ENCODE measurements around the gene PRDM15. TPM values are rescaled to one million over a fixed set of nuclear protein-coding genes. Genes with fewer than 3 reads are reported as not detected.

PRDM15 gene
- total RNA-seq, 5 donors from 2014 or later (not counting 1 experiment from before 2014, with no cell fraction given) = 17.8 to 22.0 (median 20.7) TPM

DNA sequence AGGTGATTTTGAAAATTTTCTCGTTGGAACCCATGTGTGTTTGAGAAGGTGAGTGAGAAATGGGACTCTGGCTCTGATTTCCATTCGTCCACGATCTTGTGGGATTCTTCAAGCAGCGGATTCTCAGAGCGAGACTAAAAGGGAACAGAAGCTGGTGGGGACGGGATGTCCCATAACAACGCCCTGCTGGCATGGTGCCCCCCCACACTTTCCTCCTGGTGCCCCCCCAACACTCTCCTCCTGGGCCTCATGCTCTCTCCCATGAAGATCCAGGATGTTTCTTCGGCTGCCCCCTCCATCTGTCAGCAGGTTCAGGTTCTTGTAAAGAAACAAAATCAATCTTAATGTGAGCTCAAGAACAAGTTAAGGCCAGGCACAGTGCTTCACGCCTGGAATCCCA lies 29.1 kb downstream of the PRDM15 start:
- ChIA-PET CTCF (no interaction called here), POLR2A (no interaction called here)
- Mint-ChIP-seq H3K27ac (no peak overlapping the region), H3K27me3 (no peaks in the 10 kb centered on the region), H3K4me3 (no peak overlapping the region), H3K36me3 (peaks cover 29% of the 10 kb centered on the region), H3K9me3 (no peaks in the 10 kb centered on the region), H3K4me1 (no peaks in the 10 kb centered on the region)
- no peaks in the 10 kb centered on the region for H3K9me3 ChIP-seq
- no peak overlapping the region for H3K4me3 ChIP-seq (ENCODE audit: control insufficient read depth in 1 of 2, extremely low read depth in 1 of 2, low read length in 1 of 2)
- H3K27me3 ChIP-seq (replicated peaks in 1 of 2; ENCODE audit: control insufficient read depth in 2 of 2, extremely low read depth in 1 of 2, insufficient read depth in 2 of 2, low read length in 1 of 2) = no peaks in the 10 kb centered on the region
- WGBS (ENCODE audit: insufficient coverage) = 100% methylated on average over 3 of the region's 9 CpGs
- DNase-seq (no peak), ATAC-seq (replicated peaks in 1 of 4) (no peak)
- H3K36me3 ChIP-seq (ENCODE audit: control insufficient read depth in 2 of 2, extremely low read depth in 1 of 2, insufficient read depth in 1 of 2, low read length in 1 of 2) = peaks cover 23 to 43% of the 10 kb centered on the region in 2 donors
- no peaks in the 10 kb centered on the region for H3K4me1 ChIP-seq (ENCODE audit: control insufficient read depth in 1 of 2, extremely low read depth in 1 of 2, insufficient read depth in 2 of 2, low read length in 2 of 2)
- no peak overlapping the region for H3K27ac ChIP-seq (ENCODE audit: low read length)

DNA sequence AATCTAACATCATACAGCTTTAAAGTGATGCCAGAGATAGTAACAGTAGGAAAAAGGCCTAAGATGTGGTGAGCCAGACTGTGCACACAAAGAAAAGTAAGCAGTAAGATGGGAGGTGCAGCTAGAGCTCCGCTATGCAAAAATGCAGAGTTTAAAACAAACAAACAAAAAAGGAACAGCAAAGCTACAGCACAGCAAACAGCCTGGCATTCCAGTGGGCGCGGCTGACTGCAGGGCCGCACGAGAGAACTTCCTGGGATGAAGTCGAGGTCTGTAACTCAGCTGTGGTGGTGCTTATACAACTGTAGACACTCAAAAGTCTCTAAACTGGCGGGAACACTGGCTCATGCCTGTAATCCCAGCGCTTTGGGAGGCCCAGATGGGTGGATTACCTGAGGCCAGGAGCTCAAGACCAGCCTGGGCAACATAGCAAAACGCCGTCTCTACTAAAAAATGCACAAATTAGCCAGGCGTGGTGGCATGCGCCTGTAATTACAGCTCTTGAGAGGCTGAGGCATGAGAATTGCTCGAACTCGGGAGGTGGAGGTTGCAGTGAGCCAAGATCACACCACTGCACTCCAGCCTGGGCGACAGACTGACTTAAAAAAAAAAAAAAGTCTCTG lies 30.1 kb downstream of the PRDM15 start:
- H3K9me3 Mint-ChIP-seq = no peaks in the 10 kb centered on the region
- H3K4me1 ChIP-seq (ENCODE audit: control insufficient read depth in 1 of 2, extremely low read depth in 1 of 2, insufficient read depth in 2 of 2, low read length in 2 of 2) = no peaks in the 10 kb centered on the region
- no peaks in the 10 kb centered on the region for H3K27me3 ChIP-seq (replicated peaks in 1 of 2; ENCODE audit: control insufficient read depth in 2 of 2, extremely low read depth in 1 of 2, insufficient read depth in 2 of 2, low read length in 1 of 2)
- H3K4me3 ChIP-seq (ENCODE audit: control insufficient read depth in 1 of 2, extremely low read depth in 1 of 2, low read length in 1 of 2) = no peak overlapping the region
- no peaks in the 10 kb centered on the region for H3K27me3 Mint-ChIP-seq
- peaks cover 21% of the 10 kb centered on the region for H3K36me3 Mint-ChIP-seq
- DNase-seq (no peak), ATAC-seq (replicated peaks in 1 of 4) (no peak)
- WGBS (ENCODE audit: insufficient coverage) = 82% methylated on average over 13 of the region's 15 CpGs
- no peaks in the 10 kb centered on the region for H3K4me1 Mint-ChIP-seq
- peaks cover 15 to 33% of the 10 kb centered on the region in 2 donors for H3K36me3 ChIP-seq (ENCODE audit: control insufficient read depth in 2 of 2, extremely low read depth in 1 of 2, insufficient read depth in 1 of 2, low read length in 1 of 2)
- no peaks in the 10 kb centered on the region for H3K9me3 ChIP-seq
- ChIA-PET CTCF (no interaction called here), POLR2A (no interaction called here)
- no peak overlapping the region for H3K27ac ChIP-seq (ENCODE audit: low read length)
- H3K4me3 Mint-ChIP-seq = no peak overlapping the region
- no peak overlapping the region for H3K27ac Mint-ChIP-seq

DNA sequence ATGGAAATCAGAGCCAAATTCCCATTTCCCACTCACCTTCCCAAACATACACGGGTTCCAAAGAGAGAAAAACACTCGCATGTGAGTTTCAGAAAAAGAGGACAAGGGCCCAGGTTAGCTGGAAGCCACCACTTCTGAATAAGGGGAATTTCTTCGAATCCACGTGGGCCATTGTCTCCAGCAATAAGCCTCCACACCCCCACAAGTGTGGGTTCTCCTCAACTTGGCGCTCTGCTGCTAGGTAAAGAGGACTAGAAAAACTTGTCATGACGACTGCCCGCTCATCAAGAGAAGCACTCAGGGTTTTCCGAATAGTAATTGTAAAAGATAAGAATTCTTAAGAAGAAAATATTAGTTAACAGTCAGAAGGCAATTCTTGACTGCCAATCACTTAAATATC lies 30.6 kb downstream of the PRDM15 start:
- ATAC-seq (replicated peaks in 1 of 4) (no peak), DNase-seq (no peak)
- Histone ChIP-seq H3K27ac (ENCODE audit: low read length) (no peak overlapping the region), H3K4me3 (ENCODE audit: control insufficient read depth in 1 of 2, extremely low read depth in 1 of 2, low read length in 1 of 2) (no peak overlapping the region), H3K9me3 (no peaks in the 10 kb centered on the region), H3K36me3 (ENCODE audit: control insufficient read depth in 2 of 2, extremely low read depth in 1 of 2, insufficient read depth in 1 of 2, low read length in 1 of 2) (peaks cover 9 to 29% of the 10 kb centered on the region in 2 donors), H3K27me3 (replicated peaks in 1 of 2; ENCODE audit: control insufficient read depth in 2 of 2, extremely low read depth in 1 of 2, insufficient read depth in 2 of 2, low read length in 1 of 2) (no peaks in the 10 kb centered on the region), H3K4me1 (ENCODE audit: control insufficient read depth in 1 of 2, extremely low read depth in 1 of 2, insufficient read depth in 2 of 2, low read length in 2 of 2) (no peaks in the 10 kb centered on the region)
- no CpG with 5 or more reads among the region's 8 CpGs for WGBS (ENCODE audit: insufficient coverage)
- Mint-ChIP-seq H3K4me1 (no peaks in the 10 kb centered on the region), H3K27ac (no peak overlapping the region), H3K36me3 (peaks cover 21% of the 10 kb centered on the region), H3K9me3 (no peaks in the 10 kb centered on the region), H3K27me3 (no peaks in the 10 kb centered on the region), H3K4me3 (no peak overlapping the region)
- CTCF ChIA-PET = no interaction called here
- POLR2A ChIA-PET = no interaction called here

DNA sequence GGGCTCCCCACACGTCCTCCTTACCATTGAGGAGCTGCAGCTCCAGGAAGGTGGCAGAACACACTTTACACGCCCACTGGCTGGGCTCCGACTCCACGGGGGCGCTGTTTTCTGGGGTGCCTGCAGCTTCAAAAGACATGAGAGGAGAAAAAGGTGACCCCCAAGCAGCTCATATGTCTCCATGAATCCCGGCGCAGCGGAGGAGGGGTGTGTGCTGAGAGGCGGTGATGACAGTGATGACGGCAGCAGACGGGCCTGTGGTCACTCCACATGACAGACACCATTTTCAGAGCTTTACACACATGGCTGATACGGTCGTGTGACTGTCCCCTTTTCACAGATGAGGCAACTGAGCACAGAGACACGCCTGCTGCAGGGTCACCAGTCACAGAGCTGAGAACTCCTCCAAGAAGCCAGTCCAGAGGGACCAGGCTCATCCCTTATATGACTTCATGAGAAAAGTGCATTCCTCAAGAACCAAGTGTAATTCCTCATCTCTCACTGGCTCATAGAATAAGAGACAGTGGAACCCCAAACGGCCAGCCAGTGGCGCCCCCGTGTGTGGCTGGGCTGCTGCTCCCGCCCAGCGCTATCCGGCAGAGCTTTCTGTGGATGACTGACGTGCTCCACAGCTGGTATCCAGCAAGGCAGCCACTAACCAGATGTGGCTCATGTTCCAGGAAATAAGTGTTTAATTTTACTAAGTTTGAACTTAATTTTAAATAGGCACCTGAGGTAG lies 31.9 kb downstream of the PRDM15 start:
- POLR2A ChIA-PET = interaction anchor here in 1 of 2 donors (0.7 kb wide), 1 partner anchor 43 kb away, joined by 3 read pairs; no protein-coding TSS in a partner anchor
- Mint-ChIP-seq H3K4me3 (no peak overlapping the region), H3K27me3 (no peaks in the 10 kb centered on the region), H3K36me3 (peaks cover 21% of the 10 kb centered on the region), H3K27ac (no peak overlapping the region), H3K4me1 (no peaks in the 10 kb centered on the region), H3K9me3 (no peaks in the 10 kb centered on the region)
- CTCF ChIA-PET = no interaction called here
- Histone ChIP-seq H3K36me3 (ENCODE audit: control insufficient read depth in 2 of 2, extremely low read depth in 1 of 2, insufficient read depth in 1 of 2, low read length in 1 of 2) (peaks cover 7 to 20% of the 10 kb centered on the region in 2 donors), H3K4me1 (ENCODE audit: control insufficient read depth in 1 of 2, extremely low read depth in 1 of 2, insufficient read depth in 2 of 2, low read length in 2 of 2) (no peaks in the 10 kb centered on the region), H3K27me3 (replicated peaks in 1 of 2; ENCODE audit: control insufficient read depth in 2 of 2, extremely low read depth in 1 of 2, insufficient read depth in 2 of 2, low read length in 1 of 2) (no peaks in the 10 kb centered on the region), H3K9me3 (no peaks in the 10 kb centered on the region), H3K27ac (ENCODE audit: low read length) (no peak overlapping the region), H3K4me3 (ENCODE audit: control insufficient read depth in 1 of 2, extremely low read depth in 1 of 2, low read length in 1 of 2) (no peak overlapping the region)
- ATAC-seq (replicated peaks in 1 of 4) (no peak), DNase-seq (no peak)
- 88% methylated on average over 9 of the region's 21 CpGs for WGBS (ENCODE audit: insufficient coverage)

DNA sequence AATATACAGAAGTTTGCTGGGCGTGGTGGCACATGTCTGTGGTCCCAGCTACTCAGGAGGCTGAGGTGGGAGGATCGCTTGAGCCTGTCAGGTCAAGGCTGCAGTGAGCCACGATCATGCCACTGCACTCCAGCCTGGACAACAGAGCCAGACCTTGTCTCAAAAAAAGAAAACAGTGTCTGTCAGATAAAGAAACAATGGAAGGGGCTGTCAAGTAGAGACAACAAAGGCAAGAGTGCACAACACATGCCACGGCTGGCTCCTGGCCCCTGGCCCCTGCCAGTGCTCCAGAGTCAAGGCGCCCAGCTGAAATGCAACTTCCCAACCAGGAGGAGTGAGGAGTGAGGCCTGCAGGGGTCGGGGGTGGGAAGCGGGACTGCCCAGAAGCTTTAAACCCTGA lies 32.6 kb downstream of the PRDM15 start:
- Histone ChIP-seq H3K9me3 (no peaks in the 10 kb centered on the region), H3K4me1 (ENCODE audit: control insufficient read depth in 1 of 2, extremely low read depth in 1 of 2, insufficient read depth in 2 of 2, low read length in 2 of 2) (no peaks in the 10 kb centered on the region), H3K4me3 (ENCODE audit: control insufficient read depth in 1 of 2, extremely low read depth in 1 of 2, low read length in 1 of 2) (no peak overlapping the region), H3K36me3 (ENCODE audit: control insufficient read depth in 2 of 2, extremely low read depth in 1 of 2, insufficient read depth in 1 of 2, low read length in 1 of 2) (peaks cover 7 to 17% of the 10 kb centered on the region in 2 donors), H3K27me3 (replicated peaks in 1 of 2; ENCODE audit: control insufficient read depth in 2 of 2, extremely low read depth in 1 of 2, insufficient read depth in 2 of 2, low read length in 1 of 2) (no peaks in the 10 kb centered on the region), H3K27ac (ENCODE audit: low read length) (no peak overlapping the region)
- WGBS (ENCODE audit: insufficient coverage) = 99% methylated on average over 7 of the region's 7 CpGs
- Mint-ChIP-seq H3K36me3 (peaks cover 28% of the 10 kb centered on the region), H3K9me3 (peaks cover 0 to 1% (median 0%) of the 10 kb centered on the region in 3 donors), H3K4me3 (no peak overlapping the region), H3K27me3 (no peaks in the 10 kb centered on the region), H3K4me1 (no peaks in the 10 kb centered on the region), H3K27ac (no peak overlapping the region)
- no peak for ATAC-seq (replicated peaks in 1 of 4)
- ChIA-PET POLR2A (interaction anchor here in 1 of 2 donors (0.7 kb wide), 1 partner anchor 44 kb away, joined by 3 read pairs; no protein-coding TSS in a partner anchor), CTCF (no interaction called here)
- no peak for DNase-seq

DNA sequence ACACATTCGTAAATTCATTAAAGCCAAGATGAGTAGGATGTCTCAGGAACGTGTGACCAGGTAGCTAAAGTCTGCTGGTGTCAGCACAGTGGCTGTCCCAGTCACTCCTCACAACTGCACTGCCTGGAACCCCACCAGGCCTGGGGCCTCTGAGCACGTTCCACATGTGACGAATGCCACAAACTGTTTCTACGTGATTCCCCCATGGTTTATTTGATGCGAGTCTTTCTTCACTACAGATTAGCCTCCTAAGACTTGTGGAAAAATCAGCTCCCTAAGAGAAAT lies 33.2 kb downstream of the PRDM15 start:
- Mint-ChIP-seq H3K27ac (no peak overlapping the region), H3K36me3 (peaks cover 34% of the 10 kb centered on the region)

More for the DNA sequence above, 33.2 kb downstream of the PRDM15 start:
- ChIA-PET POLR2A (no interaction called here), CTCF (no interaction called here)
- Histone ChIP-seq H3K4me3 (ENCODE audit: control insufficient read depth in 1 of 2, extremely low read depth in 1 of 2, low read length in 1 of 2) (no peak overlapping the region), H3K4me1 (ENCODE audit: control insufficient read depth in 1 of 2, extremely low read depth in 1 of 2, insufficient read depth in 2 of 2, low read length in 2 of 2) (no peaks in the 10 kb centered on the region), H3K36me3 (ENCODE audit: control insufficient read depth in 2 of 2, extremely low read depth in 1 of 2, insufficient read depth in 1 of 2, low read length in 1 of 2) (peaks cover 7 to 17% of the 10 kb centered on the region in 2 donors), H3K27me3 (replicated peaks in 1 of 2; ENCODE audit: control insufficient read depth in 2 of 2, extremely low read depth in 1 of 2, insufficient read depth in 2 of 2, low read length in 1 of 2) (no peaks in the 10 kb centered on the region), H3K27ac (ENCODE audit: low read length) (no peak overlapping the region), H3K9me3 (peaks cover 3% of the 10 kb centered on the region)
- Mint-ChIP-seq H3K4me3 (no peak overlapping the region), H3K27me3 (no peaks in the 10 kb centered on the region), H3K9me3 (peaks cover 4 to 6% (median 5%) of the 10 kb centered on the region in 3 donors), H3K4me1 (no peaks in the 10 kb centered on the region)
- no peak for ATAC-seq (replicated peaks in 1 of 4)
- DNase-seq = no peak
- WGBS (ENCODE audit: insufficient coverage) = 73% methylated on average over 4 of the region's 6 CpGs
